HG02840 (cell line): Measurements from ENCODE around the gene SPACA1.
"Not testable (repeated sequence)": the region's sequence is repeated elsewhere in the genome, so short reads cannot be mapped to it uniquely, and the experiment has no call there.

Experiments used
- ATAC-seq: cut with Tn5 transposase; IDR thresholded peaks from one replicate; pipeline ENCODE4 v1.9.1; 2021; ENCODE audit warnings: mild to moderate bottlenecking, moderate library complexity, moderate number of reproducible peaks; ENCODE audit not compliant: unreplicated experiment, low FRiP score

SPACA1 gene, protein sequence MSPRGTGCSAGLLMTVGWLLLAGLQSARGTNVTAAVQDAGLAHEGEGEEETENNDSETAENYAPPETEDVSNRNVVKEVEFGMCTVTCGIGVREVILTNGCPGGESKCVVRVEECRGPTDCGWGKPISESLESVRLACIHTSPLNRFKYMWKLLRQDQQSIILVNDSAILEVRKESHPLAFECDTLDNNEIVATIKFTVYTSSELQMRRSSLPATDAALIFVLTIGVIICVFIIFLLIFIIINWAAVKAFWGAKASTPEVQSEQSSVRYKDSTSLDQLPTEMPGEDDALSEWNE

DNA sequence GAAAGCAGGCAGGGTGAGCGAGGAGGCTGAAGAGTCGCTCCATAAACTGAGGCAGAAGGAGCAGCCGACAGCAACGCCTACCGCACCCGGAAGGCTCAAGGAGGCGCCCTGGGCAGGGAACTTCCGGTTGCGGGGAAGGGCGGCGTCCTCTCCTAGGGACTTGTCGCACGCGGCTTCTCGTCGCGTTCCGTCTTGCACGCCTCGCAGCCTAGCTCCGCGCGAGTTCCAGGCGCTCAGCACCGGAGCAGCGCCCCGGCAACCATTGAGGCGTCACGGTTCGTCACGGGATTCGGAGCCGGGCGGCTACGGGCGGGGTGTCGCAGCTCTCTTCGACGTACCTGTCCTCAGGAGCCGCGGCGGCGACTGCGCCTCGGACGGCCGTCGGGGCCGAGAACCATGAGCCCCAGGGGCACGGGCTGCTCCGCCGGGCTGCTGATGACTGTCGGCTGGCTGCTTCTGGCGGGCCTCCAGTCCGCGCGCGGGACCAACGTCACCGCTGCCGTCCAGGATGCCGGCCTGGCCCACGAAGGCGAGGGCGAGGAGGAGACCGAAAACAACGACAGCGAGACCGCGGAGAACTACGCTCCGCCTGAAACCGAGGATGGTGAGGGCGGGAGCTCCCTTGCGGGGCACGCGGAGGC, at the start of gene SPACA1:
Gene SPACA1, plus strand, starts transcription at position 332 of the 641 bp plus-strand sequence. Its CDS starts 65 bp downstream, at position 397.
- no peak for ATAC-seq

DNA sequence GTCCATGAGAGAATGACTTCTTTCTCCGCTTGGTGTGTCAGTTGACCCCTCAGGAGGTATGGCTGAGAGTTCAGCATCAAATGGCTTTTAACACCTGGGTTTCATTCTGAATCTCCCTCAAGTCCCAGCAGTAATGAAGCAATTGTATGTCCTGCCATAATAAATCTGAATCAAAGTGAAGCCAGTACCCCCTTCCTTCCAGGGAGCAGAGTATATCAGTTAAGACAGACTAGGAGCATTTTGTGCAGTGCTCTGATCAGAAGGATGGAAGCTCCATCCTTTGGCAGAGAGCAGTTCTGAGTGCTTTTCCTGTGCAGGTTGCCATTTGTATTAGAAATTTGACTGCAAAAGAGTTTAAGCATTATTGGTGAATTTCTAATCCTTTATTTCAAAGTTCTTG, 46.9 kb upstream of the SPACA1 start:
- ATAC-seq = no peak

DNA sequence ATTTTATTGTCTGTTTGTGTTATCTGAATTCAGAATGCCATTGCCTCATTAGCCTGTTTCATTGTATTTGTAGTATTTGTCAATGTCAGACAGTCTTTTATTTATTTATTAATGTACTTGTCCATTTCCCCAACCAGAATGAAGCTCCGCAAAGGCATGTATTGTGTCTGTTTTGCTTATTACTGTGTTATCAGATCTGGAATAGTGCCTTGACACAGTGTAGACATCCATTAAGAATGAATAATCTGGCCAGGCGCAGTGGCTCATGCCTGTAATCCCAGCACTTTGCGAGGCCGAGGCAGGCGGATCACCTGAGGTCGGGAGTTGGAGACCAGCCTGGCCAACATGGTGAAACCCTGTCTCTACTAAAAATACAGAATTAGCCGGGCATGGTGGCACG, 46.4 kb upstream of the SPACA1 start:
- ATAC-seq = not testable (repeated sequence)

DNA sequence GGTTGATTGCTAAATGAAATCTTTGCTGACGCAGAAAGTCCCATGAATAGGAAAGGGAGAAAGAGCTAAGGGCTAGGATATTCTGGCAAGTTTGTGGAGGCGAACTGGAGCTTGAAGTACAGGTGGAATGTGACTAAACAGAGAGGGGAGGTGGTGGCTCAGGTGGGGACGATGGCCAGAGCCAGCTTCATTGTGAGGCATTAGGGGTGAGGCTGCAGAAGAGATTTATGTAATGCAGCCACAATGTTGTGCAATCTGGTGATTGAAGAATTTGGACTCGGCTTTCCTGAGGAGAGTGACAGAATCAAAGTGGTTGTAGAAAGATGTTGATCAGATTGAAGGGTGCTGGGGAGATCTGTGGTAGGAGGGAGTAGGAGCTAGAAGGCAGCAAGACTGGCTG, 42.9 kb upstream of the SPACA1 start:
- no peak for ATAC-seq

DNA sequence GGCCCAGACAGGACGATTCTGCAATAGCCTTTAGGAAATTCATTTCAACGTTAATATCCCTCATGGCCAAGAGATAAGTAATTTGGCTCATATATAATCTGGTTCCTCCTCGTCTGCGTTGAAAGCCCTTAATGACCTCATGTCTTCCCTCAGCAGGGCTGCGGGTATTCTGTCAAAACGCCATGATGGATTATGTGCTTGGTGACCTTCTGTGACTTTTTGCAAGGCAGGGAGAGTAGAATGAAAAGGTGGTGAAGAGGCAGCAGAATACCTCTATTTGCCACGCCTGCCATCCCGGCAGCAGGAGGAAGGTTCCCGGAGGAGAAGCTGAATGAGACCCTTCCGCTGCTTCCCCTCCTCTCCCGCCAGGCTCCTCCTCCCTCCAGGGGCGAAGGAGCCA, 41.1 kb upstream of the SPACA1 start:
- no peak for ATAC-seq

DNA sequence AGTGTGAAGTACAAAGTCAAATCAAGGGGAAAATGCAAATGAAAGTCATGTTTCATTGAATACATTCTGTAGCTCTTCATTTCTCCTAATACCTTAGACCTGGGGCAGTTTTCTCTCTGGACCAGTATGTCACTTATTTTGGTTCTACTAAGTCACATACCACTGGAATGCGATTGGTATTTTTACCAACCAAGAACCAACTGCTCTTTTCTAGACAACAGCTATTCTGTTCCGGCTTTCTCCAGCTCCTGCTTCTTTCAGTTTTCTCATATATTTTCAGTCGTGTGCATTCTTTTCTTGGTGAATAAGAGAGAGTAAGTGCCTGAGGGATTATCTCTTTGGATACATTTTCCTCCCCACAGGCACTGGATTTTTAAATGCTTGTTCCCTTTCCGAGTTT, 39.2 kb upstream of the SPACA1 start:
- no peak for ATAC-seq

DNA sequence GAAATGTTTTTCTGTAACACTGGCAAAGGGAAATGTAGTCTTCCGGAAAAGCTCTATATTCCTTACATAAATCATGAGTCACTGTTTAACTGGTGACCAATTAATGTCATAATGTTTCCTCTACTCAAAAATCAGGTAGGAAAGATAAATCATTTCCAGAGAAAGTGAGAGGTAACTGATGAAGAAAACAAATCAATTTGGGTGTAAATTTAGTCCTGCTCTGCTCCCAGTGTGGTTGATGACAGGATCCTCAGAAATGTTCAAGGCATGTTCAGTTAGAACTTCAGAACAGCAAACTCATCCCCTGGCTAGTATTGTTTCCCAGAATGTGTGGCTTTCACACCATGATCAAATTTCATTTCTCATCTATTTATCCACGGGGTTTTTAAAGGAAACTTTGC, 38.8 kb upstream of the SPACA1 start:
- no peak for ATAC-seq

DNA sequence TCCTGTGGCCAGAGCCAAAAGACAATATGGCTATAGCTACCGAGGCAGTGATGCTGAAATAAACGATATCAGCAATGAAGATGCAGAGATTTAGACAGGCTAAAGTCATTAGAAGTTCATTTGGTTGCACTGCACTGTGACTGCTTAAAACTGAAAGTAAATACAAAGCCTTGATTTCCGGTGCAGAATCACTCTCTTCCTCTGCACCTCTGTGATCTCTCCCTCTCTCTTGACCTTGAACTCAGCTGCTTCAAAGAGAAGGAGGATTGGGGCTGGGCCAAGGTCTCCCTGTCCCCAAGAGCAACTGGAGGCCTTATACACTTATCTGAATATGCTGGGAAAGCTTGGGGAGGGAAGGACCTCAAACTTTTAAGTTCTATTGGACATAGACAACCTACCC, 34.6 kb upstream of the SPACA1 start:
- ATAC-seq = no peak

DNA sequence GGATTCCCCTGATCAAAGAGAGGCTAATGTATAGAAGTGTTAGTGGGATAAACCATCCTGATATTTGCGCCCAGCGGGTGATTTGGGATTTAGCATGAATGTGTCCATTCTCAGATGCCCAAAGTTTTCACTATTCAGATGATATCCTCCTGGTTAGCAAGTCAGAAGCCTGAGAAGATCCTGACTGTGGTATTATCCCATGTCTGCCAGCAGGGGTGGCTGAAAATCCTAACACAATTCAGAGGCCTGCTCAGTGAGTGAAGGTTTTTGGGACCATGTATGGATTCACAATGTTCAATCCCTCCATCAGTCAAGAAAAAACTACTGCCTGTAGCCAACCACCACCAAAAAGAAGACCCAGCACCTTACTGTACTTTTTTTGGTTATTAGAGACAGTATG, 34.1 kb upstream of the SPACA1 start:
- ATAC-seq = no peak

DNA sequence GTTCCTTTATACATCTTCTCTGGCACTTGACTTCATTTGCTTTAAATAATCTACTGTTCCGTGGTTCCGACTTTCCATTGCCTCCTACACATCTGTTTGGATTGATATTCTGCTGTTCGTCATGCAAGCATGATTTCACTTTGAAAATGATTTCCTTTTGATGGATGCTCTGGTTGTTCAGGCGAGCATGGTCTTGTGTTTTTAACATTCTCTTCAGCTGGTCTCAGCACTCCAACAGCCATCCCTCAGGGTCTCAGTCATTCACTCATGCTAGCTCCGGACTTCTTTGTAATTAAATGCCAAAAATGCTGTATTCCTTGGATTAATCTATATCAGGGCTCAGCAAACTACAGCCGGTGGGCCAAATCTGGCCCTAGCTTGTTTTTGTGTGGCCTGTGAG, 27.2 kb upstream of the SPACA1 start:
- no peak for ATAC-seq

DNA sequence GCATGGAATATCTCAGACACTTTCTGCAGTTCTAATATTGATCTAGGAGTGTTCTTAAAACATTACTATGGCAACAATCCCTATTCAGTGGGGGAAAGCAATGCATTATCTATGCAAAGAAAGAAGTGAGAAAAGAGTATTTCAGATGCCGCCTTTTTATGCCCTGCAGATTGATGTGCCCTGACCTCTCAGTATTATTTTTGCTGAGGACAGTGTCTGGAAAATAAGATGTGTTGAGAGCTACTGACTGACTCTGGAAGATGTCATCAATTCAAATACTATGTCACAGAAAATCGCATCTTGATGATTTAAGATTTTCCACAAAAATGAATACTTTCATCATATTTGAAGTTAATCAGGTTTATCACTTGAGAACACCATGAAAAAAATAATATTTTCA, 22.9 kb upstream of the SPACA1 start:
- no peak for ATAC-seq

DNA sequence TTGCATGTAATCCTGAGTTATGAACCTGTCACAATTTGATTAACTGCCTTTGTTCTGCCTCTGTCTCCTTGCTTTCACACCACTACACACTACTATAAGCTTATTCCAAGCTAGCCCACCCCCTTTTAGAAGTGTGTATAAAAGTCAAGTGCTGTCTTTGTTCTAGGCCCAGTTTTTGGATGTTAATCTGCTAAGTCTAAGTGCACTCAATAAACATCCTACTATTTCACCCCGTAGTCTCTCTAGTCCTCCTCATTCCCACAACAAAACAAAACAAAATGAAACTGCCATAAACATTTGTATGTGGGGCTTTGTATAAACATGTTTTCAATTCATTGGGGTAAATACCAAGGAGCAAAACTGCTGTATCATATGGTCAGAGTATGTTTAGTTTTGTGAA, 16.1 kb upstream of the SPACA1 start:
- ATAC-seq = no peak

DNA sequence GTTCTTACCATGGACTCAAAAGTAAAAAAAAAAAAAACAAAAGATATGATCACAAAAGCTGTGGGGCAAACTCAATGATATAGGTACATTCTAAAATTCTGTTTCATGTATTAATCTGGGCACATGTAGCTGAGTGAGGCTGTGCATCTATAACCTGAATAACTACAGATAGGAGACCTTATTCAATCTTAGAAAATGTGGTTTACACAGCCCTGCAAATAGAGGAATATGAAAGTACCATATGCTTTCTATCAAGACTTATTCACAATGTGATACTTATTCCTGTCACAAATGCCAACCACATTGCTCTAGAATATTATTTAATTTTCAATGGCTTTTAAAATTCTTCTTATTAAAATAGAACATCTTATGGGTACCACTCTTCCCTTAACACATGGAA, 3.1 kb upstream of the SPACA1 start:
- no peak for ATAC-seq

DNA sequence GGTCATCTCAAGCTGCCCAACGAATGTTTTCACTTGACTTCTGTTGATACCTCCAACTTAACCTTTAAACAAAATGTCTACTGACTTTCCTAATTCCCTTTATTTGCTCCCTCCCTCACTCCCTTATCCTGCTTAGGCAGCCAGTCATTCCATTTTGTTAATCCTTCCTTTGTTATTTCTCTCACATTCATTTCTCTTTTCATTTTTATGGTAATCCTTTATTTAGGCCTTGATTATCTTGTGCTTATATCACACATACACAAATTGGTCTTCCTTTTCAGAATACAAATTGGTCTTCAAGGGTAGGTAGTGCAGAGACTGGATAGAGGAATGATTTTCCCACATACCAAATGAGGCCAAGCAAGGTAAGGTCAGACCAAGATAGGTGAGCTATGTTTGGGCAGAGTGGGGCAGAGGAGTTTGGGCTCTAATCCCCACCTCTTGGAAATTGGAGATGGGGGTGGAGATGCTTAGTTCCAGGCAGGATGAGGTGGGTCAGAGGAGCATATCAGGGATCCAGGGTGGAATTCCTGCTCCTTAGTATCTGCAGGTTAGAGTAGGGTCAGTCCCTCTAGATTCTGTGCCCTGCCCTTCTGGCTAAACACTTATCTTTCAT, 2.0 kb upstream of the SPACA1 start:
- ATAC-seq = no peak

DNA sequence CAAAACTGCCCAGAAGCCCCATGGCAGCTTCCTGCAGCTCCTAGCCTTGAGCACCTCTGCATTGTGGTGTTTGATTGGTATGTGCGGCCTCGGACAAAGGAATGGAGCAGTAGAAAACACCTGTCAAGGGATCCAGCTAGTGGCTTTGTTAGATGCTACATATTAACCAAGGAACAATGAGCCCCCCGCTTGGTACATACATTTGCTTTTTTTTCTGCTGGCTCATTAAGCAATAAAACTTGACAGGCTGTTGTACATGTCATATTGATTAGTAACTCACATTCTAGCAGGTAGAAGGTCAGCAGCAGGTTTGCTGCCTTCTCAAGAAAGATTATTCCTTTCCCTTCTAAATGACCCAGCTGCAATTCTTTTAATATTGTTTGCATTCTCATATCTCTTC, 937 bp downstream of the SPACA1 start:
- ATAC-seq = no peak

DNA sequence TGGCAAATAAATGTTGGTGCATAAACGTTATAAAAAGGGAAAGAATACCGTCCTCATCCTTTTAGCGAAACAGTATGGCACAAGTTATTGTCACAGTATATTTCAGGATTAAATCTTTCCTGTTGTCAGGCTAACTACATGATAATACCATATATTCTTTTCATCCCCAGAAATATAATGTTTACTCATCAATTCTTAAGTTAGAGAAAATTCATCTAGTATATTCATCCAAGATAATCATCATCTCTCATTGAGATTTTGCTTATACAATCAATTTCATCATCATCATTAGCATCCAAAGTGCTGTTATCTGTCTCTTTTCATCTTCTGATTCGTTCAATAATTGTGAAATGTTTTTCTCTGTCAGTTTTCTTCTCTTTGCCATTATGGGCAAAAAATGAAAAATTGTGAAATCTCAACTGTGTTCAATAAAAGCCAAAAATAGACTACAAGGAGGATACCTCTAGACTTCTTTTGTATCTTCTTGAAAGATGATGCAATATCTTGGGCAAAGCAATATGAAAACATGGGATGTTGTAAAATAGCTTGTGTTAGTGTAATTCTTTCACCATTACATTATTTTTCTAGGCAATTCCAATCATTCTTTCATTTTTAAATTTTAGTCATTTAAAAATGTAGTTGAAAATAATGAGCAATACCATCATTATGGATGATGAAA, 2.6 kb downstream of the SPACA1 start:
- ATAC-seq = no peak

DNA sequence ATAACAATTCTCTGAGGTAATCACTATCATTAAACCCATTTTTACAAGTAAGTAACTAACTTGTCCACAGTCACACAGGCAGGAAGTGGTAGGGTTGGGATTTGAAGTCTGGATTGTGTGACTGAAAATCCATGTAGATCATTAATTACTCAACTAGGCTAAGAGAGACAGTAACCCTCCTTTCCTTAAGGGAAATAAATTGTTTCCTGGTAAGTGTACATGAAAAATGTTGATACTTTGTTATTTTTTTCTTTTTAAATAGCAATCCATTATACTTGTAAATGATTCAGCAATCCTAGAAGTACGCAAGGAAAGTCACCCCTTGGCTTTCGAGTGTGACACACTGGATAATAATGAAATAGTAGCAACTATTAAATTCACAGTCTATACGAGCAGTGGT, 11.6 kb downstream of the SPACA1 start:
- ATAC-seq = no peak

DNA sequence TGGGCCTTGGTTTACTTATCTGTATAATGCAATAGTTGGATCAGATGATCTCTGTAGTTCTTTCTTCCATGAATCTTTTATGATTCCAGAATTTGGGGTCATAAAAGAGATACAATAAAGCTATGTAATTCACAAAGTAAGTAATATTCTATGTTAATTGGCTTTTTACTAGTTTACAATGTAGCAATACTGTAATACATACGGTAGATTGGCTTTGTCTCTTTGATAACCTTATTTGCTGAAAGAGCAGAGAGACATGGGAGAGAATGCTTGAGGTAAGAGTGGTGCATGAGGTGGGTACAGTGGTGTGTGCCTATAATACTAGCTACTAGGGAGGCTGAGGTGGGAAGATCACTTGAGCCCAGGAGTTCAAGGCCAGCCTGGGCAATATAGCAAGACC, 14.7 kb downstream of the SPACA1 start:
- no peak for ATAC-seq

DNA sequence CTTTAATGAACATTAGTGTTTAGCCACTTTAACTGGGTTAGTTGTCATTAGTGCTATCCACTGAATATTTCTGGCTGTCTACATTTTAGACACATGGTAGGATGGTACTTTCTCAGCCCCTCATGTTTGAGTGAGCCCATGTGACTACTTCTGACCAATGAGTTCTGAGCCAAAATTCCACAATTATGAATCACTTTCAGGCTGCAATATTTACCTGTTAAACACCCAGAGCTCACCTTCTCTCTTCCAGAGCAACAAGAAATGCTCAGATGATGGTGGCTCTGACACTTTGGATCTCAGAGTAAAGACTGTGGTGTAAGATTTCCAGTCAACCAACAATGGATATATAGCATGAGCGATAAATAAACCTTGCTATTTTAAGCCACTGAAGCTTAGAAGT, 24.8 kb downstream of the SPACA1 start:
- ATAC-seq = no peak

DNA sequence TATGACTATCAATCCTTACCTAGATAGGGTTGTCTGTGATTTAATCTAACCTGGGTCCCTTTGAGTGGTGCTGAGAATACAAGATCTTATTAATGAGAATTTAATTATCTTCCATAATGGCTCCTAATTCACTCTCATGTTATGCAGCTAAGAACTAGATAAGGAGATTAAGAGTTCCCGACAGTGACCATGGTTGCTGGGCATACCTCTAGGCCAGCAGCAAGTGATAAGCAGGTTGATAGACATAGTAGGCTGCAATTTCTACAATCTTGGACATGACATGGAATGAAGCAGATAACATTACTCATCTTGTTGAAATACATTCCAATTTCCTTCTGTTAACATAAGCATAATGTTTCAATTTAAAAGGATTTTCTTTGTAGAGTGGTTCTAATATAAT, 27.1 kb downstream of the SPACA1 start:
- no peak for ATAC-seq

DNA sequence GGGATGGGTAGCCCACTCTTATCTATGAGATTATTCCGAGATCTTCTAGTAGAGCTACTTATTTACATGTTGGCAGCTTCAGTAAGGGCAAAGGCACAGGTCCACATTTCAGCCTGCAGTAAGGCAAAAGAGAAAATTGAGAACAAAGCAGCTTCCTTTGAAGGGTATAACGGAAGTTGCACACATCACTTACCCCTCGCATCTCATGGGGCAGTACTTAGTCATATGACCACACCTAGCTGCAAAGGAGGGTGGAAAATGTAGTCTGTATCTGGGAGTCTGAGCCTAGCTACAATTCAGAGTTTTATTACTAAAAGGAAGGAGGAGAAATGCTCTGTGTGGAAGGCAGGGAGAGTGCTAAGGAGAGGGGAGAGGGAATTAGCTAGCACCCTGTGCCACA, 29.7 kb downstream of the SPACA1 start:
- ATAC-seq = no peak
